VCaP (cell line): Measurements from ENCODE around the gene KSR1.
A peak's percentile ranks its signal among the peaks of the same experiment; 100 is the strongest.

ENCODE experiments used
- H3K27ac ChIP-seq: fragments of 450-650 bp; 2 replicates; pipeline ENCODE4 v1.5.1; 2017
- CTCF ChIP-seq: fragments of 450-650 bp; conservative IDR thresholded peaks from 2 replicates; pipeline ENCODE4 v1.5.1; 2017; ENCODE audit warnings: mild to moderate bottlenecking, moderate library complexity

Gene KSR1

DNA sequence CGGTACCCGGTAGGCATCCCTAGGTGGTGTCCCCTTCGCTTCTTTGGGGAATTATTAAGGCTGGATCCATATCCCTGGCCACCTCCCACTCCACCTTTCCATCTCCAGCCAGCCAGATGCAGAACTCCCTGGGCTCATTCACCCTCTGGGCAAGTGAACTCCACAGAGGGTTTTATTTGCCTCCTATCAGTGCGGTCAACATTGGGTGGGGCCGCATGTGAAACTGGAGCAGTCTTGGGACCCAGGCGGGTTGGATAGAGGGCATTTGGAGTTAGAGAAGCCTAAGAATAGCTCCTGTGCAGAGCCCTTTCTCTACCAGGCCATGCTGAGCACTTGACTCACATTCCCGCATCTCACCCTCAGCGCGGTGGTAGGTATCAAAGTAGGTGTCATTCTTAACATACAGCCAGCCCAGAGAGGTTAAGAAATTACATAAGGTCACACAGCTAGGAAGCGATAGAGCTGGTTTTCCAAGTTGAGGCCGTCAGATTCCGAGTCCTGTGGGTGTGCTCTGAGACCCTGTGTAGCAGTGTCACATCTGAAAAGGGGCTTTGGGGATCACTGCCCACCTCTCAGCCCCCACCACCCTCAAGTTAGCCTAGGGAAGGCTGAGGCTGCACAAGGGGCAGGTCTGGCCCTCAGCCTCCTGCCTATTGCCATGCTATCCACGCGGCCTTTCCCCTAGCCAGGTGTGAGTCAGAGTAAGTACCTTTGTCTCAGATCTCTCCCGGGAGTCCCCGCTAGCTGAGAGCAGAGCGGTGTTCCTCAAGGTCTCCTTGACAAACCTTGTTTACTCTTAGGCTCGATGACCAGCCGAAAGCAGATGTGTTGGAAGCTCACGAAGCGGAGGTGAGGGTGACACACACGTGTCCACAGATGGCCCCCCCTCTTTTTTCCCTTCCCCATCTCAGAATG is 147.9 kb downstream of the KSR1 start:
- no peak for TF ChIP-seq CTCF

DNA sequence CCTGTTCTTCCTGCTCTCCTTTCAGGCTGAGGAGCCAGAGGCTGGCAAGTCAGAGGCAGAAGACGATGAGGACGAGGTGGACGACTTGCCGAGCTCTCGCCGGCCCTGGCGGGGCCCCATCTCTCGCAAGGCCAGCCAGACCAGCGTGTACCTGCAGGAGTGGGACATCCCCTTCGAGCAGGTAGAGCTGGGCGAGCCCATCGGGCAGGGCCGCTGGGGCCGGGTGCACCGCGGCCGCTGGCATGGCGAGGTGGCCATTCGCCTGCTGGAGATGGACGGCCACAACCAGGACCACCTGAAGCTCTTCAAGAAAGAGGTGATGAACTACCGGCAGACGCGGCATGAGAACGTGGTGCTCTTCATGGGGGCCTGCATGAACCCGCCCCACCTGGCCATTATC is 149.2 kb downstream of the KSR1 start:
- no peak for TF ChIP-seq CTCF

More for the DNA sequence above, 147.9 kb downstream of the KSR1 start:
- H3K27ac ChIP-seq, result no peak overlapping the region

DNA sequence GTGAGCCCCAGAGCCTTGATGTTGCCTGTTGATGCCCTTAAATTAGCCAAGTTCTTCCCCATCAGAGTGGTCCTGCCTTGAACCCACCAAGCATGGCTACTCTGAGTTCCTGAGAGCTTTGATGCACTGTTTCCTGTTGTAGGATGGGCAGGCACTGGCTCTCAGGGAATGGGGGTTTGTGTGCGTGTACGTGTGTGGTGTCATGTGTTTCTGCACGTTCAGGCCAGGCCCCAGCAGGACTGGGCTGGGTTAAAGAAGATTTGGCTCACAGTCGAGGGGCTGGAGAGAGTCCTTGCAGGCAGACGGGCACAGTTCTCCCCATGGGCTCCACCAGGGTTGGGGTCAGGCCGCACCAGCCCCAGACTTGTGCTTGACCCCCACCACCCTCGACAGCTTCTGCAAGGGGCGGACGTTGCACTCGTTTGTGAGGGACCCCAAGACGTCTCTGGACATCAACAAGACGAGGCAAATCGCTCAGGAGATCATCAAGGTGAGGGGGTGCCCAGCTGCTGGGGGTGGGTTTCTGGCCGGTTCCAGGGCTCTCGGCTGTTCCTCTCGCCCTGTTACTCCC is 151.4 kb downstream of the KSR1 start:
- no peak for TF ChIP-seq CTCF
- no peak overlapping the region for H3K27ac ChIP-seq

More for the DNA sequence above, 149.2 kb downstream of the KSR1 start:
- no peak overlapping the region for H3K27ac ChIP-seq

GRCh38 chr17:27608328-27609230 is 152.3 kb downstream of the KSR1 start:
- TF ChIP-seq CTCF, result no peak
- no peak overlapping the region for H3K27ac ChIP-seq

- H3K27ac ChIP-seq, result no peak overlapping the region
Measured at GRCh38 chr17:27609611-27610303, 153.5 kb downstream of the KSR1 start.

DNA sequence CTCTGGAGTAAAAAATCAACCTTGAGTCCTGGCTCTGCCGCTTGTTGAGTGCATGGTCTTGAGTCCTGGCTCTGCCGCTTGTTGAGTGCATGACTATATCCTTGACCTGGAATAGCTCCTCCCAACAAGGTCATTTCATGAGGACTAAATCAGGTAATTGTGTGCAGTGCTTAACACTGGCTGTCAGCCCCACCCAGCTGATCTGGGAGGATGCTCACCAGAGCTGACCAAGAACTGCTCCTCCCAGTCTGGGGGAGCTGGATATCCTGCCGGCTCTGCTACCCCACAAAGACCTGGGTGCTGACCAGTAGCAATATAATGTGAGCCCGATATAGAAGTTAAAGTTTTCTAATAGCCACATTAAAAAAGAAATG is 154.0 kb downstream of the KSR1 start:
- no peak overlapping the region for H3K27ac ChIP-seq

More at GRCh38 chr17:27609611-27610303, 153.5 kb downstream of the KSR1 start:
- peak; percentile 97 for TF ChIP-seq CTCF

More for the DNA sequence above, 154.0 kb downstream of the KSR1 start:
- no peak for TF ChIP-seq CTCF
